Prostate gland (tissue), 2 donors: ENCODE data around the gene TCL1A. TPM values are rescaled to one million over a fixed set of nuclear protein-coding genes. Genes with fewer than 3 reads are reported as not detected.

Experiments used
- DNase-seq: peaks from one replicate; pipeline ENCODE4 v3.0.0-alpha.2; 2019; ENCODE audit warnings: low spot score
- H3K27ac ChIP-seq, 2 donors: fragments of 200-600 bp; sonication (generic); 2 replicates each; pipeline ENCODE4 v1.5.1; 2017 to 2019
- H3K27me3 ChIP-seq: fragments of 200-600 bp; sonication (generic); replicated peaks from 2 replicates; pipeline ENCODE4 v1.5.1; 2019; ENCODE audit not compliant: insufficient read depth
- H3K36me3 ChIP-seq, 2 donors: fragments of 200-600 bp; sonication (generic); 1 replicate in 1 of 2; 2 replicates in 1 of 2; pipeline versions ENCODE4 v1.5.1 to v1.8.1; 2017 to 2019
- H3K4me1 ChIP-seq: fragments of 200-600 bp; sonication (generic); replicated peaks from 2 replicates; pipeline ENCODE4 v1.5.1; 2019
- H3K4me3 ChIP-seq, 2 donors: fragments of 200-600 bp; sonication (generic); 2 replicates each; pipeline ENCODE4 v1.5.1; 2017 to 2019
- H3K9me3 ChIP-seq: fragments of 200-600 bp; sonication (generic); 2 replicates; pipeline ENCODE4 v1.5.1; 2017
- POLR2A ChIP-seq: fragments of 450-650 bp; IDR thresholded peaks from one replicate; pipeline ENCODE4 v1.6.1; 2016; ENCODE audit warnings: antibody characterized with exemption, mild to moderate bottlenecking
- POLR2AphosphoS5 ChIP-seq: sonication (generic); formaldehyde crosslinking; IDR thresholded peaks from one replicate; pipeline ENCODE4 v1.6.1; 2017; ENCODE audit warnings: antibody characterized with exemption
- WGBS: methylation state at CpG from one replicate; pipeline ENCODE4 v1.1.5; 2018; 5-methylcytosine and 5-hydroxymethylcytosine counted together
- intact Hi-C: fragments of 100-400 bp; cut with DNase I; formaldehyde crosslinking; loops from one replicate; pipeline ENCODE4 v1.14.2; 2022
- total RNA-seq, 2 donors: library from RNA; depleted of rRNA; stranded (reverse); fragments of >200 nt; gene quantifications; one replicate each; pipeline ENCODE4 v1.1.0, GENCODE V29; 2016
- TF ChIP-seq, protein P1 (sequence below), 4 experiments: fragments of 200-600 bp in 2 of 4; fragments of 450-650 bp in 2 of 4; sonication (generic) in 2 of 4; IDR thresholded peaks; 1 replicate in 3 of 4; 2 replicates in 1 of 4; pipeline ENCODE4 v1.5.1; 2016 to 2019; ENCODE audit warnings: antibody characterized with exemption in 4 of 4, mild to moderate bottlenecking in 2 of 4, moderate library complexity in 2 of 4

TCL1A gene
- total RNA-seq, 2 donors from 2014 or later = 9.7 TPM; not detected in 1

DNA sequence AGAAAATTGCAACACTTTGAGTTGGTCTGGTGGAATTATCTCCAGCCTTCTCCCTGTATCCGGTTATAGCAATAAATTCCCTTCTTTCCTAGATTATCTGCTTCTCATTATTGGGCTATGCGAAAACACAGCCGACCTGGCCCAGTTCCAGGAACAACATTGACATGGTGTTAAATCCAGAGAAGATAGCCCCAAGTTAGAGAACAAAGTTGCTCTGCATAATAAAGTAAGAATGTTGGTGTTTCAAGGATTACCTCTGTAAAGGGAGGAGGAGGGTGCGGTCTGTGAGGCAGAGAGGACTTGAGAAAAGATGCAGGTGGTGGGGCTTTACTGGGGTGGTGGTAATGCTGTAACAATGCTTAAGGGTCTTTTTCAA, 12.1 kb downstream of the TCL1A start:
- intact Hi-C loops = no loop called here
- Histone ChIP-seq H3K27ac (no peak overlapping the region), H3K9me3 (no peaks in the 10 kb centered on the region), H3K4me3 (no peak overlapping the region), H3K4me1 (no peaks in the 10 kb centered on the region), H3K36me3 (no peaks in the 10 kb centered on the region), H3K27me3 (no peaks in the 10 kb centered on the region)
- TF ChIP-seq POLR2AphosphoS5 = no peak
- TF ChIP-seq POLR2A = no peak
- TF ChIP-seq, protein P1, sequence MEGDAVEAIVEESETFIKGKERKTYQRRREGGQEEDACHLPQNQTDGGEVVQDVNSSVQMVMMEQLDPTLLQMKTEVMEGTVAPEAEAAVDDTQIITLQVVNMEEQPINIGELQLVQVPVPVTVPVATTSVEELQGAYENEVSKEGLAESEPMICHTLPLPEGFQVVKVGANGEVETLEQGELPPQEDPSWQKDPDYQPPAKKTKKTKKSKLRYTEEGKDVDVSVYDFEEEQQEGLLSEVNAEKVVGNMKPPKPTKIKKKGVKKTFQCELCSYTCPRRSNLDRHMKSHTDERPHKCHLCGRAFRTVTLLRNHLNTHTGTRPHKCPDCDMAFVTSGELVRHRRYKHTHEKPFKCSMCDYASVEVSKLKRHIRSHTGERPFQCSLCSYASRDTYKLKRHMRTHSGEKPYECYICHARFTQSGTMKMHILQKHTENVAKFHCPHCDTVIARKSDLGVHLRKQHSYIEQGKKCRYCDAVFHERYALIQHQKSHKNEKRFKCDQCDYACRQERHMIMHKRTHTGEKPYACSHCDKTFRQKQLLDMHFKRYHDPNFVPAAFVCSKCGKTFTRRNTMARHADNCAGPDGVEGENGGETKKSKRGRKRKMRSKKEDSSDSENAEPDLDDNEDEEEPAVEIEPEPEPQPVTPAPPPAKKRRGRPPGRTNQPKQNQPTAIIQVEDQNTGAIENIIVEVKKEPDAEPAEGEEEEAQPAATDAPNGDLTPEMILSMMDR (IDR thresholded peaks at IDR 0.05) = no peak
- 9% methylated on average over 4 of the region's 4 CpGs for WGBS
- no peak for DNase-seq

DNA sequence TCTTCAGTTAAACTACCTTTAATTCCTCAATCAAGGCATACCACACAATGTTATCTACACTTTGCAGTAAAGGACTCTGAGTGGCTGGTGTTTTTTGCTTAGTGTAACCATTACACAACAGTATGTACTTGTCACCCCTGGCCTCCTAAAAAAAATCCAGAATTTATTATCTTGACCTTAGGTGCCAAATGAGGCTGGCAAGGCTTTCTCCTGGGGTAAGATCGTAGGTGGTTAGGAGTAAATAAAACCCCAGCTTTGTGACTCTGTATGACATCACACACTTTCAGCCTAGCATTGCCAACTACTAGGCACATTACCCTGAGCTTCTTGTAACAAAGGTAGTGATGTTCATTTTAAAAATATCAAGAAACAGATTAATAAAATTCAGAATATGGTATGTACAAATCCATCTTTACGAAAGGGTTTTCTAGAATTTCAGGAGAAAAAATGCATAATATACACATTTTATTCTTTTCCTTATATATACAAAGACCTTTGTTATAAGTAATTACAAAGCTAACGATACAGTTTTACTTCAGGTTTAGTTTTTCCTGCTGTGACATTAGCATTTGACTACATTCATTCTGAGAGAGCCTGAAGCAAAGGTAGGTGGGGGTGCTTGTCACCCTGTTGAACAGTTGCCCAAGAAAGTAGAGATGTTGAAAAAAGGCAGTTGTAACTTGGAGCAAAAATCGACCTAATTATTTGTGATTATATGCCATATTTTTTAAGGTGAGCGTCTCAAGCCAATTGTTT, 13.5 kb downstream of the TCL1A start:
- Histone ChIP-seq H3K4me3 (no peak overlapping the region), H3K27me3 (peaks cover 3% of the 10 kb centered on the region), H3K4me1 (no peaks in the 10 kb centered on the region), H3K36me3 (no peaks in the 10 kb centered on the region), H3K9me3 (no peaks in the 10 kb centered on the region), H3K27ac (no peak overlapping the region)
- intact Hi-C loops = no loop called here
- TF ChIP-seq POLR2A (no peak), POLR2AphosphoS5 (no peak)
- TF ChIP-seq, protein P1 (IDR thresholded peaks at IDR 0.05) = no peak
- no peak for DNase-seq
- WGBS = 49% methylated on average over 5 of the region's 5 CpGs

DNA sequence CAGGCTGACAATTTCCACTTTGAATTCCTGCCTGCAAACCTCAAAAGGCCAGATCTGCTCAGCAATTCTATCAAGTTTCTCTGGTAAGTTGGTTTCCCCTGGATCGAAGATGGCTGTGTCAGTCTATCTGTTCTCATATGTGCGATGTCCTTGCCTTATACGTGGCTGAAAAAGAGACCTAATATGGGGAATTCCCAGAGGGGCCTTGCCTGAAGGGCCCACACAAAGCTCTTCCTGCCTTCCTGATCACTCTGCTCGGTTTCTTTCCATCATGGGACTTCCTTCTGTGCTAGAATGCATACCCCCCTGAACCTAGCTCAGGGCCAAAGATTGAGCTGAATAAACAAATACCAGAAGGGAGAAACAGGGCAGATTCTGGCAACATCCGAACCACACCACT, 14.5 kb downstream of the TCL1A start:
- no peaks in the 10 kb centered on the region for H3K4me1 ChIP-seq
- peaks cover 3% of the 10 kb centered on the region for H3K27me3 ChIP-seq
- no peaks in the 10 kb centered on the region for H3K36me3 ChIP-seq
- no peak overlapping the region for H3K4me3 ChIP-seq
- no peak overlapping the region for H3K27ac ChIP-seq
- no peaks in the 10 kb centered on the region for H3K9me3 ChIP-seq
- intact Hi-C loops = no loop called here
- WGBS = 67% methylated on average over 5 of the region's 5 CpGs
- no peak for DNase-seq
- no peak for TF ChIP-seq POLR2A
- TF ChIP-seq POLR2AphosphoS5 = no peak
- TF ChIP-seq, protein P1 (IDR thresholded peaks at IDR 0.05) = no peak

DNA sequence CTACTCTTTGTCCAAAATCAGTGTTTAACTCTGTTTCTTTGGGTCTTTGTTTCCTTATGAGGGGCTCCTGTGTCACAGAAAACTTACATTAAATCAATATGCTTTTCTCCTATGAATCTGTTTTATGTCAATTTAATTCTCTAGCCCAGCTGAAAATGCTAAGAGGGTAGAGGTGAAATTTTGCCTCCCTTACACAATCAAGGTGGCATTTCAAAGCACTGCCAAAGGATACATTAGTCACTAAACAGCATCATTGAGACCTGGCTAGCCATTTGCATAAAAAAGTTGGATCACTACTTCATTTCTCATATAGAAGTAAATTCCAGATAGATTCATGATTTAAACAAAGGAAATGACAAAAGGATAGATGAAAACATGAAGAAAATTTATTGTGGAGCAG, 15.6 kb downstream of the TCL1A start:
- Histone ChIP-seq H3K27me3 (peaks cover 3% of the 10 kb centered on the region), H3K9me3 (no peaks in the 10 kb centered on the region), H3K4me1 (no peaks in the 10 kb centered on the region), H3K4me3 (no peak overlapping the region), H3K27ac (no peak overlapping the region), H3K36me3 (no peaks in the 10 kb centered on the region)
- TF ChIP-seq POLR2A (no peak), POLR2AphosphoS5 (no peak)
- TF ChIP-seq, protein P1 (IDR thresholded peaks at IDR 0.05) = no peak
- DNase-seq = no peak
- intact Hi-C loops = no loop called here

DNA sequence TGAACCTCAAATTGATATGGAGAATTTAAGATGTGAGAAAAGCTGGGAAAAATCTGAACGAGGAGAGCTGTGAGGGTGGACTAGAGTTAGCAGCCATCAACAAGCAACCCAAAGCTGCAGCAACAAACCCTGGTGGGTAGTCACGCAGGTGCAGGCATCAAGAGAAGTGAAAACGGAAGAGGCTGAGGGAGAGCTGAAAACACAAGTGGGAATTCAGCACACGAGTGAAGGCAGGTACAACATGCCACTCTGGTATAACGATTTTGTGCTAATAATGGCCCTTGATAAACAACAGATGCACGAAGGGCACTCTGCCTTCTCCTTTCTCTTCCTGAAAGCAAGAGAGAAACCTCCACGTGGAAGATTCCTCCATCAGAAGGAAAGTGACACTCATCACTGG, 16.2 kb downstream of the TCL1A start:
- Histone ChIP-seq H3K36me3 (no peaks in the 10 kb centered on the region), H3K27ac (no peak overlapping the region), H3K4me1 (no peaks in the 10 kb centered on the region), H3K4me3 (no peak overlapping the region), H3K27me3 (peaks cover 3% of the 10 kb centered on the region), H3K9me3 (no peaks in the 10 kb centered on the region)
- intact Hi-C loops = no loop called here
- TF ChIP-seq POLR2A = no peak
- TF ChIP-seq, protein P1 (IDR thresholded peaks at IDR 0.05) = no peak
- TF ChIP-seq POLR2AphosphoS5 = no peak
- DNase-seq = no peak
- 44% methylated on average over 7 of the region's 7 CpGs for WGBS
